GM20000 (cell line): Measurements from ENCODE around the gene STK4.
"Not testable (repeated sequence)": the region's sequence is repeated elsewhere in the genome, so short reads cannot be mapped to it uniquely, and the experiment has no call there.

Experiments used
- DNase-seq: peaks from one replicate; pipeline ENCODE4 v3.0.0; 2012; ENCODE audit warnings: low spot score
- TF ChIP-seq, protein P1 (sequence below): IDR thresholded peaks from 2 replicates; pipeline ENCODE4 v1.5.1; 2012; ENCODE audit warnings: mild to moderate bottlenecking, control low read depth; ENCODE audit errors: extremely low read depth, missing control alignments

The STK4 gene

DNA sequence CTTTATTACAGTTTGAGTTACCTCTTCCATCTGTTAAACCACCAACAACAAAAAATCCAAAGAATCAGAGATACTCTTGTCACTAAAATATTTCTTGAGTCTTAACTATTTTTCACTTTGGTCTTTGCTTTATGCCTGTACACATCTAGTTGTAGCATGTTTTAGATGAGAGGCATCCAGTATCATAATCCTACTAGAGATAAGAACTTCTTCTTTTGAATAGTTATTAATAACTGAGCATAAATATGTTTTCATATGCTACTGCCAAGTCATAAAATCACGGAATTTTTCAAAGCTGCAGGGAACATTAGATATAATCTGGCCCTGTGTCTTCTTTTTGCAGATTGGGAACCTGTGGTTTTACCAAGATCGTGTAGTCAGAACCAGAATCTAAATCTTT, 55.3 kb downstream of the STK4 start:
- TF ChIP-seq, protein P1, sequence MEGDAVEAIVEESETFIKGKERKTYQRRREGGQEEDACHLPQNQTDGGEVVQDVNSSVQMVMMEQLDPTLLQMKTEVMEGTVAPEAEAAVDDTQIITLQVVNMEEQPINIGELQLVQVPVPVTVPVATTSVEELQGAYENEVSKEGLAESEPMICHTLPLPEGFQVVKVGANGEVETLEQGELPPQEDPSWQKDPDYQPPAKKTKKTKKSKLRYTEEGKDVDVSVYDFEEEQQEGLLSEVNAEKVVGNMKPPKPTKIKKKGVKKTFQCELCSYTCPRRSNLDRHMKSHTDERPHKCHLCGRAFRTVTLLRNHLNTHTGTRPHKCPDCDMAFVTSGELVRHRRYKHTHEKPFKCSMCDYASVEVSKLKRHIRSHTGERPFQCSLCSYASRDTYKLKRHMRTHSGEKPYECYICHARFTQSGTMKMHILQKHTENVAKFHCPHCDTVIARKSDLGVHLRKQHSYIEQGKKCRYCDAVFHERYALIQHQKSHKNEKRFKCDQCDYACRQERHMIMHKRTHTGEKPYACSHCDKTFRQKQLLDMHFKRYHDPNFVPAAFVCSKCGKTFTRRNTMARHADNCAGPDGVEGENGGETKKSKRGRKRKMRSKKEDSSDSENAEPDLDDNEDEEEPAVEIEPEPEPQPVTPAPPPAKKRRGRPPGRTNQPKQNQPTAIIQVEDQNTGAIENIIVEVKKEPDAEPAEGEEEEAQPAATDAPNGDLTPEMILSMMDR = no peak
- DNase-seq = no peak

DNA sequence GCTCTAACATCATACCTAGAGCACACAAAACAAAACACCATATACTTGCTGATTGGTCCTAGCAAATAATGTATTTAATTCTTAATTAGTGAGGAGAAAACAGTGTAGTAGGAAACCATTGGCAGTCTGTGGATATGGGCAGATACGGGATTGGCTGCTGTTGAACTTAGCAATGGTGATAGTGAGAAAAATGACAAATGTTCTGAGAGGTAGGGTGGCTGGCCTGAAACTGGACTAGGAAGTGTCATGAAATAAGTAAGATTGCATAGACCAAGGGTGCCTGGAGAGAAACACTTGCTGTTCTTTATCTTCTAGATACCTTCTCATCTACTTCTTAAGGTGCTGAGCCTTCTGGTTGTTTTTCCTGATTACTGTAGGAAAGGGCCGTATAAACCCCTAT, 56.8 kb downstream of the STK4 start:
- not testable (repeated sequence) for DNase-seq

DNA sequence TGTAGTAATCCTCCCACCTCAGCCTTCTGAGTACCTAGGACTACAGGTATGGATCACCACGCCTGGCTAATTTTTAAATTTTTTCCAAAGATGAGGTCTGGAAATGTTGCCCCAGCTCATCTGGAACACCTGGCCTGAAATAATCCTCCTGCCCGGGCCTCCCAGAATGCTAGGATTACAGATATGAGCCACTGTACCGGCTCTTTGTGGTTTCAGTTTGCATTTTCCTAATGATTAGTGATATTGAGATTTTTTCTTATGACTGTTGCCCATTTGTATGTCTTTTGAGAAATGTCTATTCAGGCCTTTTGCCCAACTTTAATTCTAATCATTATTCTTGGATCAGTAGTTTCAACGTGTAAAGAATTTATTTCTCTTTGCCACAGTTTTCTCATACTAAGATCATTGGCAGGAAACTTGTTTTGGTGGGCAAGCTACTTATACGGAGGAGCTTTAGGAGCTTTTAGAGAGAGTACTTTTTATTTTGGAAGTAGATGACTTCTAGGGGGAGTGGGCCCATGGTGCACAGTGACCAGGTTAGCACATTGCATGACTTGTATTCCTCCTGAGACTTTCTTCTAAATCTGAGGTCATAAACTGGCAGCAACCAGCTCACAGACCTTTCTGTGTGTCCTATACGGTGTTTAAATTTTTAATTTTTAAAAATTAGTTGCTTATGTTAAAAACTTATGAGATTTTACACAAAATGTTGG, 62.3 kb downstream of the STK4 start:
- DNase-seq = no peak
- TF ChIP-seq, protein P1 = no peak

DNA sequence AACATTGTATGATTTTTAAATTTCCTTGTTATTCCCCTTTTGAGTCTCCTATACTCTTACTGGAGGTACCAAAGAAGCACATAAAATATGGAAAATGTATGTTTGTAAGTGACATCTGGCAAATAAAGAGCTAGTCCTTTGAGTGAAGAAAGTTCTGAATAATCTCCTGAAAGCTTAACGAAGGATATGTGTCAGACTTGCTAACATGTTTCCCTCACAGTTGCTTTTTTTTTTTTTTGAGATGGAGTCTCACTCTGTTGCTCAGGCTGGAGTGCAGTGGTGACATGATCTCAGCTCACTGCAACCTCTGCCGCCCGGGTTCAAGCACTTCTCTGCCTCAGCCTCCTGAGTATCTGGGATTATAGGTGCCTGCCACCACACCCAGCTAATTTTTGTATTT, 63.6 kb downstream of the STK4 start:
- TF ChIP-seq, protein P1 = no peak
- DNase-seq = no peak

DNA sequence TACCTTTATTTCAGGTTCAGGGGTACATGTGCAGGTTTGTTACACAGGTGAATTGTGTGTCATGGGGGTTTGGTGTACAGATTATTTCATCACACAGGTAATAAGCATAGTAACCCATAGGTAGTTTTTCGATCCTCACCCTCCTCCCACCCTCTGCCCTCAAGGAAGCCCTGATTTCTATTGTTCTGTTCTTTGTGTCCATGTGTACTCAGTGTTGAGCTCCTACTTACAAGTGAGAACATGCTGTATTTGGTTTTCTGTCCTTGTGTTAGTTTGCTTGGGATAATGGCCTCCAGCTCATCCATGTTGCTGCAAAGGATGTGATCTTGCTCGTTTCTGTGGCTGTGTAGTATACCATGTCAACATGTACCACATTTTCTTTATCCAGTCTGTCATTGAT, 66.0 kb downstream of the STK4 start:
- TF ChIP-seq, protein P1 = no peak
- DNase-seq = no peak

DNA sequence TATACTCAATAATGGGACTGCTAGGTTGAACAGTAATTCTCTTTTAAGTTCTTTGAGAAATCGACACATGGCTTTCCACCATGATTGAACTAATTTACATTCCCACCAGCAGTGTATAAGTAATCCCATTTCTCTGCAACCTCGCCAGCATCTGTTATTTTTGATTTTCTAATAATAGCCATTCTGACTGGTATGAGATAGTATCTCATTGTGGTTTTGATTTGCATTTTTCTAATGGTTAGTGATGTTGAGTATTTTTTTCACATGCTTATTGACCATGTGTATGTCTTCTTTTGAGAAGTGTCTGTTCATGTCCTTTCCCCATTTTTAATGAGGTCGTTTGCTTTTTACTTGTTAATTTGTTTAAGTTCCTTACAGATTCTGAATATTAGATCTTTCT, 66.5 kb downstream of the STK4 start:
- no peak for DNase-seq
- TF ChIP-seq, protein P1 = no peak

DNA sequence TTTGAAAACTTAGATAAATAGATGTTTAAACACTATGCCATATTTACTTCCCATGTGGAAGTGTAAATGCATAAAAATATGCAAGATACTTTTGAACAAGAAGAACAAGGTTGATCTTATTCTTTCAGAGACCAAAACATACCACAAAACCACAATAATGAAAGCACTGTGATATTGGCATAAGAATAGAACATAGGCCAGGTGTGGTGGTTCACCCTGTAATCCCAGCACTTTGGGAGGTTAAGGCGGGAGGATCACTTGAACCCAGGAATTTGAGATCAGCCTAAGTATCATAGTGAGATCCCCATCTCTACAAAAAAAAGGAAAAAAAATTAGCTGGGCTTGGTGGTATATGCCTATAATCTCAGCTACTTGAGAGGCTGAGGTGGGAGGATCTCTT, 68.1 kb downstream of the STK4 start:
- DNase-seq = no peak
- TF ChIP-seq, protein P1 = no peak

DNA sequence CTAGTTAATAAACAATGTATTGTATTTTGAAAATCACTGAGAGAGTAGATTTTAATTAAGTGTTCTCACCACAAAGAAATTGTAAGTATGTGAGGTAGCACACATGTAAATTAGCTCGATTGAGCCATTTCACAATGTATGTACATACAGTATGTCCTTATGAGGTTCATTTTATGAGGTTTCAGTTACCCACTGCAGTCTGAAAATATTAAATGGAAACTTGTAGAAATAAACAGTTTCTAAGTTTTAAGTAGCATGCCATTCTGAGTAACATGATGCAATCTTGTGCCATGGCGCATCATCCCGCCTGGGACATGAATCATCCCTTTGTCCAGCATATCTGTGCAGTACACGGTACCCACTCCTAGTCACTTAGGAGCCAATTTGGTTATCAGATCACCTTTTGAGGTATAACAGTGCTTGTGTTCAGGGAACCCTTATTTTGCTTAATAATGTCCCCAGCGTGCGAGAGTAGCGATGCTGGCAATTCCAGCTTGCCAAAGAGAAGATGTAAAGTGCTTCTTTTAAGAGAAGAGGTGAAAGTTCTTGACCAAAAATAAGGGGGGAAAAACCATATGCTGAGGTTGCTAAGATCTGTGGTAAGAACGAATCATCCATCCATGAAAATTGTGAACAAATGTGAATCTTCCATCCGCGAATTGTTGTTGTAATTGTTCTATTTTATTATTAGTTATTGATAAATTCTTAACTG, 69.9 kb downstream of the STK4 start:
- no peak for DNase-seq
- TF ChIP-seq, protein P1 = no peak
